Measurements from ENCODE around the gene CDC14B.
"Not testable (repeated sequence)": the region's sequence is repeated elsewhere in the genome, so short reads cannot be mapped to it uniquely, and the experiment has no call there.

CDC14B gene

DNA sequence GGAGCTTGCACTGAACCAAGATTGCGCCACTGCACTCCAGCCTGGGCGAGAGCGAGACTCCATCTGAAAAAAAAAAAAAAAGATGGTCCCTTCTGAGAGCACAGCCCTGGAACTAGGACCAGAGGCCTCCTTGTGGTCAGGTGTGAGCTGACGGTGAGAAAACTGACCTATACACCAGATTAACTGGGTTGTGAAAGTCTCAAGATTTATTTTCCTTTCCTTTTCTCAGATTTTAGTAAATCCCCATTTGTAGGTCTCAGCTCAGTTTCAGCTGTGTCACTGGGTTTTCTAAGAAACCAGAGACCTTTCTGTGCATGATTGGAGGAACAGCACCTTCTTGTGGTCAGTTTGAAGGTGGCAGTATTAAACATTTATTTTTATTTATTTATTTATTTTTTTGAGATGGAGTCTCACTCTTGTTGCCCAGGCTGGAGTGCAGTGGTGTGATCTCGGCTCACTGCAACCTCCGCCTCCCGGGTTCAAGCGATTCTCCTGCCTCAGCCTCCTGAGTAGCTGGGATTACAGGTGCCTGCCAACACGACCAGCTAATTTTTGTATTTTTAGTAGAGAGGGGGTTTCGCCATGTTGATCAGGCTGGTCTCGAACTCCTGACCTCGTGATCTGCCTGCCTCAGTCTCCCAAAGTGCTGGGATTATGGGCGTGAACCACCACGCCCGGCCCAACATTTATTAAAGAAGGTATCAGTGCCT, 47.2 kb upstream of the CDC14B start:
- H3K9me3 ChIP-seq (ENCODE audit: insufficient read depth, low read depth, low read length); H3K9me2 ChIP-seq (replicated peaks; ENCODE audit: low read depth, low read length); H3K4me1 ChIP-seq (ENCODE audit: insufficient read depth, low read length, poor library complexity, severe bottlenecking); H3K36me3 ChIP-seq (ENCODE audit: insufficient read depth, low read length); H3K79me2 ChIP-seq (ENCODE audit: insufficient read depth, low read length); H3K9ac ChIP-seq (ENCODE audit: low read depth, low read length, poor library complexity, severe bottlenecking); H3K4me2 ChIP-seq (ENCODE audit: low read depth, low read length, poor library complexity, severe bottlenecking); H3K27me3 ChIP-seq (ENCODE audit: insufficient read depth, low read length, poor library complexity, severe bottlenecking); H3K4me3 ChIP-seq (ENCODE audit: low read length, poor library complexity, severe bottlenecking); H3F3A ChIP-seq (ENCODE audit: low read depth); H2AFZ ChIP-seq (ENCODE audit: low read length); H4K20me1 ChIP-seq (ENCODE audit: insufficient read depth, low read length, poor library complexity, severe bottlenecking): not testable (repeated sequence)
- TF ChIP-seq, protein P1, sequence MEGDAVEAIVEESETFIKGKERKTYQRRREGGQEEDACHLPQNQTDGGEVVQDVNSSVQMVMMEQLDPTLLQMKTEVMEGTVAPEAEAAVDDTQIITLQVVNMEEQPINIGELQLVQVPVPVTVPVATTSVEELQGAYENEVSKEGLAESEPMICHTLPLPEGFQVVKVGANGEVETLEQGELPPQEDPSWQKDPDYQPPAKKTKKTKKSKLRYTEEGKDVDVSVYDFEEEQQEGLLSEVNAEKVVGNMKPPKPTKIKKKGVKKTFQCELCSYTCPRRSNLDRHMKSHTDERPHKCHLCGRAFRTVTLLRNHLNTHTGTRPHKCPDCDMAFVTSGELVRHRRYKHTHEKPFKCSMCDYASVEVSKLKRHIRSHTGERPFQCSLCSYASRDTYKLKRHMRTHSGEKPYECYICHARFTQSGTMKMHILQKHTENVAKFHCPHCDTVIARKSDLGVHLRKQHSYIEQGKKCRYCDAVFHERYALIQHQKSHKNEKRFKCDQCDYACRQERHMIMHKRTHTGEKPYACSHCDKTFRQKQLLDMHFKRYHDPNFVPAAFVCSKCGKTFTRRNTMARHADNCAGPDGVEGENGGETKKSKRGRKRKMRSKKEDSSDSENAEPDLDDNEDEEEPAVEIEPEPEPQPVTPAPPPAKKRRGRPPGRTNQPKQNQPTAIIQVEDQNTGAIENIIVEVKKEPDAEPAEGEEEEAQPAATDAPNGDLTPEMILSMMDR (conservative IDR thresholded peaks at IDR 0.05; ENCODE audit: low read length) = peak; percentile 57

DNA sequence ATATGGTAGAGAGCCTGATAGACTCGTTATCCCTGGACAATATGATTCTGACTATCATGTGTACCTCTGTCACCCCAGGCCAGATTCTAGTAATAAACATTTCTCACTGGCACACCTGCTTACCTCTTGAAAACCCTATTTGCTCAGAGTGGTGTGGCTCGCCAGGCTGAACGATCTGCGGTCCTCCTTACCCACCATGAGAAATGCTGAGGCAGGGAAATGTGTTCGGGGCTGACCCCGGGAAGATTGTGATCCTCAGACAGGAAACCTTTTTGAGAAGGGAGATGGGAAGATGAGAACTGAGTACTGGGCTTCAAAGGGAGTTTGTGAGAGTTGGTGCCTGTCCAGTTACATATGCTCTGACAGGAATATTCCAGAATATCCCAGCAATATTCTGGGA, 46.1 kb upstream of the CDC14B start:
- Histone ChIP-seq H3F3A (ENCODE audit: low read depth) (no peaks in the 10 kb centered on the region), H3K36me3 (ENCODE audit: insufficient read depth, low read length) (no peaks in the 10 kb centered on the region), H2AFZ (ENCODE audit: low read length) (no peak overlapping the region), H3K4me3 (ENCODE audit: low read length, poor library complexity, severe bottlenecking) (no peak overlapping the region), H3K79me2 (ENCODE audit: insufficient read depth, low read length) (no peaks in the 10 kb centered on the region), H4K20me1 (ENCODE audit: insufficient read depth, low read length, poor library complexity, severe bottlenecking) (no peaks in the 10 kb centered on the region), H3K4me1 (ENCODE audit: insufficient read depth, low read length, poor library complexity, severe bottlenecking) (no peaks in the 10 kb centered on the region), H3K27me3 (ENCODE audit: insufficient read depth, low read length, poor library complexity, severe bottlenecking) (no peaks in the 10 kb centered on the region), H3K4me2 (ENCODE audit: low read depth, low read length, poor library complexity, severe bottlenecking) (no peak overlapping the region), H3K9ac (ENCODE audit: low read depth, low read length, poor library complexity, severe bottlenecking) (no peak overlapping the region), H3K9me2 (replicated peaks; ENCODE audit: low read depth, low read length) (no peaks in the 10 kb centered on the region), H3K9me3 (ENCODE audit: insufficient read depth, low read depth, low read length) (no peaks in the 10 kb centered on the region)
- no peak for TF ChIP-seq EZH2phosphoT487 (IDR thresholded peaks at IDR 0.05; ENCODE audit: borderline replicate concordance)
- TF ChIP-seq, protein P1 (conservative IDR thresholded peaks at IDR 0.05; ENCODE audit: low read length) = no peak

DNA sequence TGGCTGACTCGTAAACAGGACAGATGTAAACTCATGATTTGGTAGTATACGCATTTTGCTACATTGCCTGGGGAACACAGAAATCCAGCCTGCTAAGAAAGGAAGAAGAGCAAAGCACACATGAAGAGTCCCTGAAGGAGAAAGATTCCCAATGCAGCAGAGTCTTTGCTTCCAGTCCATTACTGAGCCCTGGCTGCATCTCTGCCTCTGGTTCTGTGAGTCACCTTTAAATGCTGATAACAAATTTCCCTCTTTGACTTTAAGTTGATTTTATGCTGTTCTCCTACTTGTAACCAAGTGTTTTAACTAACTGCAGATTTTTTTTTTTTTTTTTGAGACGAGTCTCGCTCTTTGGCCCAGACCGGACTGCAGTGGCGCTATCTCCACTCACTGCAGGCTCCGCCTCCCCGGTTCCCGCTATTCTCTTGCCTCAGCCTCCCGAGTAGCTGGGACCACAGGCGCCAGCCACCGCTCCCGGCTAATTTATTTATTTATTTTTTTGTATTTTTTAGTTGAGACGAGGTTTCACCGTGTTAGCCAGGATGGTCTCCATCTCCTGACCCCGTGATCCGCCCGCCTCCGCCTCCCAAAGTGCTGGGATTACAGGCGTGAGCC, 44.0 kb upstream of the CDC14B start:
- no peak overlapping the region for H3K4me3 ChIP-seq (ENCODE audit: low read length, poor library complexity, severe bottlenecking)
- no peaks in the 10 kb centered on the region for H3K9me3 ChIP-seq (ENCODE audit: insufficient read depth, low read depth, low read length)
- no peak overlapping the region for H2AFZ ChIP-seq (ENCODE audit: low read length)
- H3K9ac ChIP-seq (ENCODE audit: low read depth, low read length, poor library complexity, severe bottlenecking) = no peak overlapping the region
- no peak for TF ChIP-seq EZH2phosphoT487 (IDR thresholded peaks at IDR 0.05; ENCODE audit: borderline replicate concordance)
- TF ChIP-seq, protein P1 (conservative IDR thresholded peaks at IDR 0.05; ENCODE audit: low read length) = no peak
- no peaks in the 10 kb centered on the region for H3K79me2 ChIP-seq (ENCODE audit: insufficient read depth, low read length)
- H3K36me3 ChIP-seq (ENCODE audit: insufficient read depth, low read length) = no peaks in the 10 kb centered on the region
- H4K20me1 ChIP-seq (ENCODE audit: insufficient read depth, low read length, poor library complexity, severe bottlenecking) = no peaks in the 10 kb centered on the region
- H3K4me1 ChIP-seq (ENCODE audit: insufficient read depth, low read length, poor library complexity, severe bottlenecking) = no peaks in the 10 kb centered on the region
- no peaks in the 10 kb centered on the region for H3F3A ChIP-seq (ENCODE audit: low read depth)
- no peaks in the 10 kb centered on the region for H3K27me3 ChIP-seq (ENCODE audit: insufficient read depth, low read length, poor library complexity, severe bottlenecking)
- no peaks in the 10 kb centered on the region for H3K9me2 ChIP-seq (replicated peaks; ENCODE audit: low read depth, low read length)
- no peak overlapping the region for H3K4me2 ChIP-seq (ENCODE audit: low read depth, low read length, poor library complexity, severe bottlenecking)

Measured in Loucy (cell line).